Measurements from ENCODE around the gene SHF. TPM values are rescaled to one million over a fixed set of nuclear protein-coding genes. Genes with fewer than 3 reads are reported as not detected.
A peak's percentile ranks its signal among the peaks of the same experiment; 100 is the strongest.

The SHF gene
- total RNA-seq, 2 donors from 2014 or later: 42.0 to 53.8 TPM

GRCh38 chr15:45187578-45187893 lies 230 bp downstream of the SHF start:
- no peak for DNase-seq
- no peaks in the 10 kb centered on the region for H3K9me3 ChIP-seq (ENCODE audit: control insufficient read depth, low read length)
- Mint-ChIP-seq H3K27ac (no peak overlapping the region), H3K36me3 (ENCODE audit: low read depth) (peaks cover 4% of the 10 kb centered on the region), H3K27me3 (ENCODE audit: insufficient read depth) (peaks cover 30% of the 10 kb centered on the region), H3K4me3 (peak overlapping the region; percentile 92), H3K4me1 (peaks cover 38% of the 10 kb centered on the region), H3K9me3 (no peaks in the 10 kb centered on the region)
- H3K4me1 ChIP-seq (ENCODE audit: control insufficient read depth, insufficient read depth, low read length): peaks cover 10% of the 10 kb centered on the region
- no peak overlapping the region for H3K9ac ChIP-seq (ENCODE audit: extremely low read depth, low read length, poor library complexity, severe bottlenecking)
- no peaks in the 10 kb centered on the region for H3K36me3 ChIP-seq (ENCODE audit: control insufficient read depth, insufficient read depth, low read length)
- H3K27ac ChIP-seq (ENCODE audit: low read depth, low read length): peak overlapping the region; percentile 57
- H3K4me3 ChIP-seq (ENCODE audit: low read length): peak overlapping the region; percentile 78
- peak; percentile 46 for TF ChIP-seq CTCF (conservative IDR thresholded peaks at IDR 0.05)
- H3K27me3 ChIP-seq (ENCODE audit: control insufficient read depth, insufficient read depth, low read length, poor library complexity, severe bottlenecking): peaks cover 25% of the 10 kb centered on the region
- 0% methylated on average over 42 of the region's 43 CpGs; no CpG with 5 or more reads in 1 of the 2 experiments for WGBS, 2 experiments (ENCODE audit: insufficient coverage in 1 of 2, insufficient read length in 1 of 2)

- DNase-seq: peak; percentile 75
- H3K27ac ChIP-seq (ENCODE audit: low read depth, low read length): peak overlapping the region; percentile 57
- H3K4me3 ChIP-seq (ENCODE audit: low read length): peak overlapping the region; percentile 78
- whole genome bisulfite sequencing, 2 experiments (ENCODE audit: insufficient coverage in 1 of 2, insufficient read length in 1 of 2): 7 to 8% methylated on average over 14 to 42 of the region's 42 CpGs
- H3K27me3 ChIP-seq (ENCODE audit: control insufficient read depth, insufficient read depth, low read length, poor library complexity, severe bottlenecking): peaks cover 25% of the 10 kb centered on the region
- Mint-ChIP-seq H3K36me3 (ENCODE audit: low read depth) (peaks cover 4% of the 10 kb centered on the region), H3K27ac (peak overlapping the region; percentile 78), H3K4me3 (peak overlapping the region; percentile 92), H3K4me1 (peaks cover 43% of the 10 kb centered on the region), H3K27me3 (ENCODE audit: insufficient read depth) (peaks cover 30% of the 10 kb centered on the region), H3K9me3 (no peaks in the 10 kb centered on the region)
- H3K4me1 ChIP-seq (ENCODE audit: control insufficient read depth, insufficient read depth, low read length): peaks cover 10% of the 10 kb centered on the region
- H3K36me3 ChIP-seq (ENCODE audit: control insufficient read depth, insufficient read depth, low read length): no peaks in the 10 kb centered on the region
- no peaks in the 10 kb centered on the region for H3K9me3 ChIP-seq (ENCODE audit: control insufficient read depth, low read length)
- no peak for TF ChIP-seq CTCF (conservative IDR thresholded peaks at IDR 0.05)
- H3K9ac ChIP-seq (ENCODE audit: extremely low read depth, low read length, poor library complexity, severe bottlenecking): peak overlapping the region; percentile 9
Observed at GRCh38 chr15:45186771-45187577, 792 bp downstream of the SHF start.

GRCh38 chr15:45185903-45186770 lies 1.6 kb downstream of the SHF start:
- Histone ChIP-seq H3K9me3 (ENCODE audit: control insufficient read depth, low read length) (no peaks in the 10 kb centered on the region), H3K27me3 (ENCODE audit: control insufficient read depth, insufficient read depth, low read length, poor library complexity, severe bottlenecking) (peaks cover 25% of the 10 kb centered on the region), H3K4me1 (ENCODE audit: control insufficient read depth, insufficient read depth, low read length) (peaks cover 10% of the 10 kb centered on the region), H3K27ac (ENCODE audit: low read depth, low read length) (no peak overlapping the region), H3K4me3 (ENCODE audit: low read length) (peak overlapping the region; percentile 78), H3K9ac (ENCODE audit: extremely low read depth, low read length, poor library complexity, severe bottlenecking) (no peak overlapping the region), H3K36me3 (ENCODE audit: control insufficient read depth, insufficient read depth, low read length) (no peaks in the 10 kb centered on the region)
- peaks cover 7% of the 10 kb centered on the region for H3K36me3 Mint-ChIP-seq (ENCODE audit: low read depth)
- no peak overlapping the region for H3K27ac Mint-ChIP-seq
- peaks cover 30% of the 10 kb centered on the region for H3K27me3 Mint-ChIP-seq (ENCODE audit: insufficient read depth)
- H3K4me3 Mint-ChIP-seq: peak overlapping the region; percentile 92
- no peak for TF ChIP-seq CTCF (conservative IDR thresholded peaks at IDR 0.05)
- DNase-seq: no peak
- H3K9me3 Mint-ChIP-seq: no peaks in the 10 kb centered on the region
- H3K4me1 Mint-ChIP-seq: peaks cover 45% of the 10 kb centered on the region
- 85 to 100% methylated on average over 2 to 8 of the region's 8 CpGs for WGBS, 2 experiments (ENCODE audit: insufficient coverage in 1 of 2, insufficient read length in 1 of 2)

All from endodermal cell (in vitro differentiated cells).